Measurements from ENCODE around the gene ANP32A.

GRCh38 chr15:68834346-68834745 lies 13.7 kb upstream of the ANP32A start:
- TF ChIP-seq CTCF (IDR thresholded peaks at IDR 0.05) (no peak), POLR2A (IDR thresholded peaks at IDR 0.05) (no peak)
